NCI-H187 treated with DMSO at 0.1 percent for 48 hours (cell line): Measurements from ENCODE around the gene PPM1L.

Experiments used
- DNase-seq: peaks from one replicate; lab custom pipeline; 2025; lab: John Stamatoyannopoulos, UW

PPM1L gene

GRCh38 chr3:160809453-160809852 is 53.4 kb downstream of the PPM1L start:
- DNase-seq: no peak

GRCh38 chr3:160810362-160811236 is 54.6 kb downstream of the PPM1L start:
- DNase-seq: no peak

GRCh38 chr3:160811237-160811548 is 55.2 kb downstream of the PPM1L start:
- no peak for DNase-seq

- DNase-seq: no peak
Measured at GRCh38 chr3:160812304-160812703, 56.3 kb downstream of the PPM1L start.

- no peak for DNase-seq
Measured at GRCh38 chr3:160815280-160815679, 59.2 kb downstream of the PPM1L start.

- DNase-seq: no peak
Measured at GRCh38 chr3:160820022-160820421, 64.0 kb downstream of the PPM1L start.

GRCh38 chr3:160820430-160820829 is 64.4 kb downstream of the PPM1L start:
- DNase-seq: no peak

- DNase-seq: no peak
Measured at GRCh38 chr3:160822936-160823335, 66.9 kb downstream of the PPM1L start.

- no peak for DNase-seq
Measured at GRCh38 chr3:160825311-160825800, 69.3 kb downstream of the PPM1L start.

- DNase-seq: no peak
Measured at GRCh38 chr3:160826408-160826807, 70.4 kb downstream of the PPM1L start.

- DNase-seq: no peak
Measured at GRCh38 chr3:160826991-160827390, 71.0 kb downstream of the PPM1L start.

GRCh38 chr3:160827516-160827915 is 71.5 kb downstream of the PPM1L start:
- no peak for DNase-seq

GRCh38 chr3:160828880-160829279 is 72.8 kb downstream of the PPM1L start:
- DNase-seq: no peak

GRCh38 chr3:160829486-160830009 is 73.5 kb downstream of the PPM1L start:
- no peak for DNase-seq

GRCh38 chr3:160830796-160831195 is 74.8 kb downstream of the PPM1L start:
- no peak for DNase-seq

GRCh38 chr3:160831401-160831800 is 75.4 kb downstream of the PPM1L start:
- no peak for DNase-seq

GRCh38 chr3:160837394-160837980 is 81.5 kb downstream of the PPM1L start:
- no peak for DNase-seq

GRCh38 chr3:160840590-160840989 is 84.6 kb downstream of the PPM1L start:
- no peak for DNase-seq

GRCh38 chr3:160841455-160841854 is 85.4 kb downstream of the PPM1L start:
- DNase-seq: no peak

- no peak for DNase-seq
Measured at GRCh38 chr3:160842021-160843005, 86.3 kb downstream of the PPM1L start.

- no peak for DNase-seq
Measured at GRCh38 chr3:160851629-160852210, 95.7 kb downstream of the PPM1L start.

- no peak for DNase-seq
Measured at GRCh38 chr3:160852856-160853255, 96.8 kb downstream of the PPM1L start.
